Measurements from ENCODE around the gene DENND4C.
"Not testable (repeated sequence)": the region's sequence is repeated elsewhere in the genome, so short reads cannot be mapped to it uniquely, and the experiment has no call there.

Gene DENND4C

DNA sequence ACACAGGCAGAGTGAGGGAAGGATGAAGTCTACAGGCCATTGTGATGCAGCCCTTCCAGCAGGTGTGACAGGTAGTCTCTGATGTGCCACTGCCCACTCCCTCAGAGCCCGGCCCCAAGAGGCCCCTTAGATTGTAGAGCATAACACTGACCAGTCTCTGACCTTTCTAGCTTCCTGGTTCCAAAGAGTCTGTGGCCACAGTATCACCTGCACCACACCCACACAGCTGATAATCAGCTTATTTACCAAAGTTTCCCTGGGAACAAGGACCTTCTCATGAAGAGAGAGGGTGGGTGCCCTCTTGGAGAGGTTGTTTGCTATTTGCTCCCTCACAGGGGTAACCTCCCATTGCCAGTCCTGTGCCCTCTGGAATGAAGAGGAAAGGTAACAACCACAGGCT, 167.4 kb downstream of the DENND4C start:
- ATAC-seq: no peak
- peaks cover 0 to 6% of the 10 kb centered on the region in 2 donors for H3K9me3 Mint-ChIP-seq
- no peak for DNase-seq
- H3K27me3 Mint-ChIP-seq: no peaks in the 10 kb centered on the region
- no peaks in the 10 kb centered on the region for H3K4me1 Mint-ChIP-seq
- H3K4me3 Mint-ChIP-seq: no peak overlapping the region
- H3K27ac Mint-ChIP-seq: peak overlapping the region in 1 of 2 donors; percentile 13

DNA sequence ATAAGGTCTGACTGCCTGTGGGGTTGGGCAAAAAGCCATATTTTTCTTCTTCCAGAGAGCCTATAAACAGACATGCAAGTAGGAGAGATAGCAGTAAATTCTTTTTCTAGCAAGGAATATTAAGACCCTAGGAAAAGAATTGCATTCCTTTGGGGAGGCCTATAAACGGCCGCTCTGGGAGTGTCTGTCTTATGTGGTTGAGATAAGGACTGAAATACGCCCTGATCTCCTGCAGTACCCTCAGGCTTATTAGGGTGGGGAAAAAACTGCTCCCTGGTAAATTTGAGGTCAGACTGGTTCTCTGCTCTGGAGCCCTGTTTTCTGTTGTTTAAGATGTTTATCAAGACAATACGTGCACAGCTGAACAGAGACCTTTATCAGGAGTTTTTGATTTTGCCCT, 172.7 kb downstream of the DENND4C start:
- H3K27ac Mint-ChIP-seq, H3K9me3 Mint-ChIP-seq, H3K4me3 Mint-ChIP-seq, ATAC-seq, H3K27me3 Mint-ChIP-seq, DNase-seq, H3K4me1 Mint-ChIP-seq: not testable (repeated sequence)

DNA sequence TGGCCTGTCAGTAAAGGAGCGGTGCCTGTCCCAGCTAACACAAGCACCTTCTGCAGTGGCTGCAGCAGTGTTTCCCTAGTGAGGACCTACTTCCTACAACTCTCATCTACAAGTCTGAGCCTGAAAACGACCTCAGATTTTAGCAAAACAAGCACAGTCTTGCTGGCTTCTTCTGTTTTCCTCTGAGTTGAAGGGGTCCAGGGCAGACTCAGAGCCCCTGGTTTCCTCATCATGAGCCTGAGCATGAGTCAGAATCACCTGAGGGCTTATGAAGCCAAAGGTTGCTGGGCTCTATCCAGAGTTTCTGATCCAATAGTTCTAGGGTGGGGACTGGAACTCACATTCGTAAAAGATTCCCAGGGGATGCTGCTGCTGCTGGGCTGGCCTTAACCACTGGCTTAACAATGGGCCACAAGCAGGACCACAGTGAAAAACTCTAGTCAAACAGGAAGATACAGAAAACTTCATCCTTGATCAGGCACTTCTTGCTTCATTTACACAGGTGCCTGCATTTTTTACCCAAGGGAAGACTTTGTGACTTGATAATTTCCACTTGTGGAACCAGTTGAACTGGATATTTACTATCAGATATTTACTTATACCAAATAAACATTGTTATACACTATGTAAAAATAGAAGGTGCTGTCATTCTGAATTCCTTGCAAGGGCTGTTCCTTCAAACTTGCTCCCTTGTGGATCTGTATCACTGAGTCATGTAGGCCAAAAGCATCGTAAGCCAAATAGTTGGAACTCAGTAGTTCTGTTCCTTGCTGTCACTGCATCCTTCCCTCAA, 174.0 kb downstream of the DENND4C start:
- DNase-seq: no peak
- Mint-ChIP-seq H3K27ac (no peak overlapping the region), H3K4me1 (peaks cover 9% of the 10 kb centered on the region), H3K9me3 (peaks cover 5 to 7% of the 10 kb centered on the region in 2 donors), H3K4me3 (no peak overlapping the region), H3K27me3 (peaks cover 8% of the 10 kb centered on the region)
- no peak for ATAC-seq

DNA sequence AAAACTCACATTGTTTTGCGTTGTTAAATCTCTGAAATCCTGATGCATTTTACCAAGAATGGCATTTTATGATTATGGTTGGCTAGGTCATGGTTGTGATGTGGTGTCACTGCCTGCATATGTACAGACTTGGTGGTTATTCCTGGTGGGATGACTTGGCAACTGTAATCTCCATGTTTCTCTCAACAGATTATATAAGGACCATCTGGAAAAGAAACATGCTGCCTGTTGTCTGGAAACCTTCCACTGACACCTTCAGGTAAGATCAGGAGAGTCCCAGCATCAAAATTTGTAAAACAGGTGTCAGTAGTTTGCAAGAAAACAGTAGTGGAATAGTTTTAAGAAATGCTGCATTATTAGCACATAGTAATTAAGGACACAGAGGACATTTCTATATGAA, 175.3 kb downstream of the DENND4C start:
- Mint-ChIP-seq H3K4me3 (no peak overlapping the region), H3K4me1 (peaks cover 20% of the 10 kb centered on the region), H3K9me3 (peaks cover 5 to 7% of the 10 kb centered on the region in 2 donors), H3K27me3 (peaks cover 8% of the 10 kb centered on the region), H3K27ac (no peak overlapping the region)
- no peak for DNase-seq
- no peak for ATAC-seq

DNA sequence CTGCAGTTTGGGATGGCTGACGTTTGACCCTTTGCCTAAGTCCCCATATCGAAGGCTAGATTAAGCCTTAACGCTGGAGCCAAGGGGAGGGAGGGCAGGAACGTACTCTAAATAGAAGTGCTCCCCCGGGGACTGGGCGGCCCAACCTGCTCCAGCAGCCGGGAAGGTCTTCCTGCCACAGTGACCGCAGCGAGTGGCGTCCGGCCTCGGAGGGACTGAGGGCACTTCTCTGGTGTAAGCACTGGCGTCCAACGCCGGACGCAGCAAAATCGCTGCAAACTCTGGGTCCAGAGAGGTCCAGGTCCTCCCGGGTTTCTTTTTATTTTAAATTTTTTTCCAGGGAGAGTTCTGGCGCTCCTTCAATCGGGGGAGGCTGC, 177.8 kb downstream of the DENND4C start:
- no peak overlapping the region for H3K27ac Mint-ChIP-seq
- peaks cover 0 to 5% of the 10 kb centered on the region in 2 donors for H3K9me3 Mint-ChIP-seq
- no peak for DNase-seq
- peak; percentile 1 for ATAC-seq
- peak overlapping the region; percentile 97 to 98 for H3K4me3 Mint-ChIP-seq
- peaks cover 8% of the 10 kb centered on the region for H3K27me3 Mint-ChIP-seq
- H3K4me1 Mint-ChIP-seq: peaks cover 26% of the 10 kb centered on the region

DNA sequence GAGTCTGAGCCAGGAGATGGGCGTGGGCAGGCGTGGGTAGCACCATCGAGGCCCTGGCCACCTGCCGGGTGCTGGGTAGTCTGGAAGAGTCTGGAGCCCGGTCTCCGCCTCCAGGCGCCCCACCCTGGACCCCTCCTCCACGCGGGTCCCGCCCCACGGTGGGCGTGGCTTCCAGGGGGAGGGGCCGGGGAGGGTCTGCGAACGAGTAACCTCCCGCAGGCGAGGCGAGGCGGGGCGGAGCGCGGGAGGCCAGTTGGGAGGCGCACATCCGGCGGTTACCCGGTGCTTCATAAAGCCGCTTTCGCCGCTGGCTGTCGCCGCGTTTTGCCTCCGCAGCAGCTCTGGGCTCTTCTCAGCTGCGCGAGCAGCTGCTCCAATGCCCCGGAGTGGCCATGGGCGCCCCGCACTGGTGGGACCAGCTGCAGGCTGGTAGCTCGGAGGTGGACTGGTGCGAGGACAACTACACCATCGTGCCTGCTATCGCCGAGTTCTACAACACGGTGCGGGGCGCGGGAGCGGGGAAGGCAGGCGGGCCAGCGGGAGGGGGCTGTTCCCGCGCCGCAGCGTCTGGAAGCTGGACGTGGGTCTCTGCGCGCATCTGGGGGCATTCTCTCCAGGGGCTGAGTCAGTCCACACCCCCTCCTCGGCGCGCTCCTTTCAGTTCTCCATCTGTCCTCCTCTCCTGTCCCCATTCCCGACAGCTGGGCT, 178.4 kb downstream of the DENND4C start, which contains the start of gene ACER2:
Gene ACER2, plus strand, starts transcription at position 317 of the 708 bp plus-strand sequence. Its CDS starts 76 bp downstream, at position 393.
- DNase-seq (peak; percentile 94), ATAC-seq (peak; percentile 93)
- Mint-ChIP-seq H3K9me3 (peaks cover 0 to 2% of the 10 kb centered on the region in 2 donors), H3K27me3 (peaks cover 8% of the 10 kb centered on the region), H3K27ac (peak within 1 kb of the TSS; percentile 80 to 91), H3K4me3 (peak within 1 kb of the TSS; percentile 97 to 98), H3K4me1 (peaks cover 26% of the 10 kb centered on the region)

DNA sequence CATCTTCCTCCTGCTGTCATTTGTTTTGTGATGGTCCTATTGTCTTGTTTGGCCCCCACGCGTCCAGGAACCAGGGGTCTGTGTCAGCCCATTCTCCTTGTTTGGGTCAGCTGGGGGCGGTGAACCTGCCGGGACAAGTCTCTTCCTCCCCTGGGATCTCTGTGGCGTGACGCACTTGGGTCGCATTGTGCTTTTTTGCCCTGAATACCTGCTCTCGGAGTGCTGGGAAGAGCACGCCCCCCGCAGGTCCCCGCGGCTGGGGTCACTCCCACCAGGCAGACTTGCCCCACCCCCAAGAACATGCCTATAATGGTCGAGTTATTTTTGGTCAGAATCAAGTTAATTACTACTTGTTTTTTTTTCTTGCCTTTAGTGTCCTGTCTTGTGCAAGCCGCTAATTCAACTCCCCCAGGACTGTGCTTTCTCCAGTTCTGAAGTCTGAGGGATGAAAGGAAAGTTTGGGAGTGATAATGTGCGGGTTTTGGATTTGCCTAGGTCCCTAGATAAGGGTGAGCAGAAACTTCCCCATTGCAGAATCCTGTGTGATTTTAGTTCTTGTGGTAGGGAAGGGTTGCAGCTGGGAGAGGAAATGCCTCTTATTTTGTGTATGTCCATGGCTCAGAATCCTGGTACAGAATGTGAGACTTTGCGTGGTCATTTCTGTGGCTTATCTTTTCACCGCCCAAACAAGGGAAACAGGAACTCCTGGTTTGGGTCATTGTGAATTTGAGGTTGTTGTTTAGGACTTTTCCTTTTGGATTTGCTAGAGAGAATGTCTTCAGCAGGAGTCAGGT, 179.1 kb downstream of the DENND4C start:
- H3K9me3 Mint-ChIP-seq: no peaks in the 10 kb centered on the region
- peak overlapping the region; percentile 80 to 91 for H3K27ac Mint-ChIP-seq
- ATAC-seq: no peak
- peaks cover 26% of the 10 kb centered on the region for H3K4me1 Mint-ChIP-seq
- H3K27me3 Mint-ChIP-seq: peaks cover 8% of the 10 kb centered on the region
- peak overlapping the region; percentile 97 to 98 for H3K4me3 Mint-ChIP-seq
- no peak for DNase-seq

DNA sequence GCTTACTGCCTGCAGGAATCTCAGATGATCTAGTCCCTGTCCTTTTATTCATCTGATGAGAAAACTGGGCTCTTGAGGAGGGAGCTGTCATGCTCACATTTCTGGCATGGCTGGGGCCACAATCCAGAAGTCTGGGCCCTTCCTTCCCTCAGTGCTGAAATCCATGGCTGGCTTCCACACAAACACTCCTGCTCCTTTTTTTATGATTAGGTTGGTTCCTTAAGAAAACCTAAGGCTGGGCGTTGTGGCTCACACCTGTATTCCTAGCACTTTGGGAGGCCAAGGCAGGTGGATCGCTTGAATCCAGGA, 179.7 kb downstream of the DENND4C start:
- ATAC-seq (no peak), DNase-seq (no peak)
- Mint-ChIP-seq H3K27me3 (peaks cover 8% of the 10 kb centered on the region), H3K9me3 (no peaks in the 10 kb centered on the region), H3K27ac (no peak overlapping the region), H3K4me1 (peaks cover 26% of the 10 kb centered on the region), H3K4me3 (peak overlapping the region; percentile 97 to 98)

DNA sequence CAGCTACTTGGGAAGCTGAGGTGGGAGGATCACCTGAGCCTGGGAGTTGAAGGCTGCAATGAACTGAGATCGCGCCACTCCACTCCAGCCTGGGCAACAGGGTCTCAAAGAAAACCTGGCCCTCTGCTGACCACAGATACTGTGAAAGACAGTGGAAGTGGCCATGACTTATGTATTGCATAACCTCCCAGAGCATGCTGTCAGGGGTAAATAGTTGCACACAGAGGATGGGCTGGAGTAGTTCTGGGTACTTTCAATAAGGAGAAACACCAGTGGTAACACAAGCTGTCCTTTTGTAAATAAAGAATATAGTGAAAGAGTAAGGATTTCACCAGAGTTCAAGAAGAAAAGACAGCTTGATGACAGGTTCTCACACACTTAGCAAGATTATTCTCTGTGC, 180.1 kb downstream of the DENND4C start:
- ATAC-seq (no peak), DNase-seq (no peak)
- Mint-ChIP-seq H3K27me3 (peaks cover 8% of the 10 kb centered on the region), H3K27ac (no peak overlapping the region), H3K9me3 (no peaks in the 10 kb centered on the region), H3K4me1 (peaks cover 26% of the 10 kb centered on the region), H3K4me3 (peak overlapping the region in 1 of 2 donors; percentile 97)

DNA sequence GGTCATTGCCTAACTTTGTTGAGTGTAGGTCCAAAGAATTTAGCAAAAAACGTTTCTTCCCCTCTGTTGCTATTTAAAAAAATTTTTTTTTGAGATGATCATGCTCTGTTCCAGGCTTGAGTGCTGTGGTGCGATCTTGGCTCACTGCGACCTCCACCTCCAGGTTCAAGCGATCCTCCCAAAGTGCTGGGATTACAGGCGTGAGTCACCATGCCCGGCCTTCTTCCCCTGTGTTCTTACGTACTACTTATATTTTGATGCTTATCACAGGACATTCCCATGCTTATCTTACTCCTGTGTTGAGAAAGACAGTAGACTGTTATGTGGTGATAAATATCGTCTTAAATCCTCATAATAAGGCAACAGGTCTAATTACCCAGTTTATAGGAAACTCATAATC, 180.8 kb downstream of the DENND4C start:
- no peak for DNase-seq
- no peak for ATAC-seq
- Mint-ChIP-seq H3K4me3 (peak overlapping the region in 1 of 2 donors; percentile 26), H3K9me3 (no peaks in the 10 kb centered on the region), H3K27ac (no peak overlapping the region), H3K4me1 (peaks cover 26% of the 10 kb centered on the region), H3K27me3 (peaks cover 8% of the 10 kb centered on the region)

DNA sequence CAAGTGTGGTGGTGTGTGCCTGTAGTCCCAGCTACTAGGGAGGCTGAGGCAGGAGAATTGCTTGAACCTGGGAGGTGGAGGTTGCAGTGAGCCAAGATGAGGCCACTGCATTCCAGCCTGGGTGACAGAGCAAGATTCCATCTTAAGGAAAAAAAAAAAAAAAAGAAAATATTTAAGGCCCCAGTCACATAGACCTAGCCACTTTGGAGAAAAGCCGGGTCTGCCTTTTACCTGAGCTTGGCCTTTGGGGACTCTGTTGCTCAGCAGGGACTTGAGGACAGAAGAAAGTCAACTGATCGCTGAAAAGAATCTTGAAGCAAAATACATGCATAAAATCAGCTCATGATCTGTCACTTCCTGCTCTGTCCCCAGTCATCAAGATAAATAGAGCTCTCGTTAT, 183.0 kb downstream of the DENND4C start:
- not testable (repeated sequence) for H3K4me3 Mint-ChIP-seq, ATAC-seq, H3K27ac Mint-ChIP-seq, H3K27me3 Mint-ChIP-seq, H3K9me3 Mint-ChIP-seq, DNase-seq
- peaks cover 21% of the 10 kb centered on the region for H3K4me1 Mint-ChIP-seq

DNA sequence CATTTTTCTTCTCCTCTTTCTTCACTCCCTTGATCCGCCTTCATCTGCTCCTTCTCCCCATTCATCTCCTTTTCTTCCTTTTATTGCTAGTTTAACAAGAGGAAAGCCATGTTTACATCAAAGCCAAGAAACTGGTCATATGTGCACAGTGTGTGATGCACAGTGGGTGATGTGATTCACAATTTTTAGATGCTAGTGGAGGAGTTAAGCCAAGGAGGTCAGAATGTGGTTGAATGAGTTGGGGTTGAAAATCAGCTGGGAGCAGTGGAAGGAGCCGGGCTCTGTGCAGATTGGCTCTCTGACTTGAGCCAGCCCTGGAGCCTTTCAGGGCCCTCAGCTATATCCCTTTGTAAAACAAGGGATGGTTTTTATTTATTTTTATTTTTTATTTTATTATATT, 185.7 kb downstream of the DENND4C start:
- Mint-ChIP-seq H3K9me3 (no peaks in the 10 kb centered on the region), H3K4me3 (no peak overlapping the region), H3K4me1 (peaks cover 4% of the 10 kb centered on the region), H3K27me3 (no peaks in the 10 kb centered on the region), H3K27ac (no peak overlapping the region)
- DNase-seq: no peak
- no peak for ATAC-seq

DNA sequence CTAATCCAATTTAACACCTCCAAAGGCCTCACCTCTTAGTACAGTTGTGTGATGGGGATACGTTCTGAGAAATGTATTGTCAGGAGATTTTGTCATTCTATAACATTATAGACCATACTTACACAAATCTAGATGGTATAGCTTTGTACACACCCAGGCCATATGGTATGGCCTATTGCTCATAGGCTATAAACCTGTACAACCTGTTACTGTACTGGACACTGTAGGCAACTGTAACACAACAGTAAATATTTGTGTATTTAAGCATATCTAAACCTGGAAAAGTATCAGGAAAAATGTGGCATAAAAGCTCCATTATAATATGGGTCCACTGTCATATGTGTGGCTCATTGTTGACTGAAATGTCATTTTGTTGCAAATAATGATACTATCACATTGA, 190.4 kb downstream of the DENND4C start:
- no peak for DNase-seq
- no peaks in the 10 kb centered on the region for H3K27me3 Mint-ChIP-seq
- H3K4me3 Mint-ChIP-seq: no peak overlapping the region
- no peaks in the 10 kb centered on the region for H3K4me1 Mint-ChIP-seq
- H3K9me3 Mint-ChIP-seq: no peaks in the 10 kb centered on the region
- no peak overlapping the region for H3K27ac Mint-ChIP-seq
- no peak for ATAC-seq

Data from stimulated activated naive CD8-positive, alpha-beta T cell treated with anti-CD3 and anti-CD28 coated beads, Interleukin-15, amount 100 ng/mL, for 72 hours (primary cell).